ENCODE measurements around the gene TAF1B. TPM values are rescaled to one million over a fixed set of nuclear protein-coding genes. Genes with fewer than 3 reads are reported as not detected.
A peak's percentile ranks its signal among the peaks of the same experiment; 100 is the strongest.

Gene TAF1B
- total and polyA plus RNA-seq, 8 donors, result 22.0 to 33.9 (median 28.2) TPM

GRCh38 chr2:9799729-9800632 lies 43.3 kb upstream of the TAF1B start:
- no peaks in the 10 kb centered on the region for H3K9me3 ChIP-seq
- no peaks in the 10 kb centered on the region for H3K36me3 ChIP-seq
- intact Hi-C loops (cut with DNase I), result loop anchor here in 1 of 2 donors (10.0 kb wide), 1 partner anchor 185 kb away; no protein-coding TSS in a partner anchor
- peaks cover 4 to 35% of the 10 kb centered on the region in 2 donors for H3K4me1 ChIP-seq
- peak; percentile 72 to 94 (median 86) for DNase-seq
- peak; percentile 93 to 95 for TF ChIP-seq CTCF (IDR thresholded peaks at IDR 0.05)
- H3K27me3 ChIP-seq, result no peaks in the 10 kb centered on the region
- H3K27ac ChIP-seq, result peak overlapping the region in 1 of 2 donors; percentile 34
- H3K4me3 ChIP-seq, result no peak overlapping the region
- ATAC-seq, result peak; percentile 92

- Histone ChIP-seq H3K4me1 (peaks cover 4 to 35% of the 10 kb centered on the region in 2 donors), H3K27me3 (no peaks in the 10 kb centered on the region), H3K4me3 (no peak overlapping the region), H3K36me3 (no peaks in the 10 kb centered on the region), H3K27ac (peak overlapping the region; percentile 48 to 70), H3K9me3 (no peaks in the 10 kb centered on the region)
- no peak for TF ChIP-seq CTCF (IDR thresholded peaks at IDR 0.05)
- no peak for DNase-seq
- intact Hi-C loops (cut with DNase I), result loop anchor here in 1 of 2 donors (10.0 kb wide), 1 partner anchor 184 kb away; no protein-coding TSS in a partner anchor
- no peak for ATAC-seq
Observed at GRCh38 chr2:9800639-9800974, 42.7 kb upstream of the TAF1B start.

- H3K4me3 ChIP-seq, result no peak overlapping the region
- TF ChIP-seq CTCF (IDR thresholded peaks at IDR 0.05), result no peak
- peaks cover 4 to 35% of the 10 kb centered on the region in 2 donors for H3K4me1 ChIP-seq
- no peaks in the 10 kb centered on the region for H3K9me3 ChIP-seq
- no peaks in the 10 kb centered on the region for H3K36me3 ChIP-seq
- ATAC-seq (peak; percentile 41), DNase-seq (peak in 2 of 4 donors; percentile 76 to 84)
- H3K27me3 ChIP-seq, result no peaks in the 10 kb centered on the region
- intact Hi-C loops (cut with DNase I), result loop anchor here in 1 of 2 donors (10.0 kb wide), 1 partner anchor 184 kb away; no protein-coding TSS in a partner anchor
- H3K27ac ChIP-seq, result peak overlapping the region; percentile 48 to 70
Observed at GRCh38 chr2:9800975-9801726, 42.1 kb upstream of the TAF1B start.

GRCh38 chr2:9802576-9802993 lies 40.7 kb upstream of the TAF1B start:
- peaks cover 4 to 35% of the 10 kb centered on the region in 2 donors for H3K4me1 ChIP-seq
- no peaks in the 10 kb centered on the region for H3K36me3 ChIP-seq
- intact Hi-C loops (cut with DNase I), result loop anchor here in 1 of 2 donors (10.0 kb wide), 1 partner anchor 182 kb away; no protein-coding TSS in a partner anchor
- H3K4me3 ChIP-seq, result no peak overlapping the region
- ATAC-seq, result no peak
- H3K9me3 ChIP-seq, result no peaks in the 10 kb centered on the region
- DNase-seq, result peak in 2 of 4 donors; percentile 28 to 67
- H3K27ac ChIP-seq, result peak overlapping the region; percentile 48 to 70
- no peaks in the 10 kb centered on the region for H3K27me3 ChIP-seq
- no peak for TF ChIP-seq CTCF (IDR thresholded peaks at IDR 0.05)

All from left lung (tissue), 10 donors.